Breast epithelium (tissue), 3 donors: Measurements from ENCODE around the gene ARF1.

Experiments used
- POLR2A ChIP-seq: fragments of 450-650 bp; IDR thresholded peaks from one replicate; pipeline ENCODE4 v1.6.1; 2016; ENCODE audit warnings: antibody characterized with exemption, mild to moderate bottlenecking, moderate library complexity
- TF ChIP-seq, protein P1 (sequence below), 3 donors: fragments of 450-650 bp; IDR thresholded peaks; one replicate each; pipeline ENCODE4 v1.5.1; 2016 to 2017; ENCODE audit warnings: antibody characterized with exemption in 3 of 3, mild to moderate bottlenecking in 3 of 3, moderate library complexity in 3 of 3

DNA sequence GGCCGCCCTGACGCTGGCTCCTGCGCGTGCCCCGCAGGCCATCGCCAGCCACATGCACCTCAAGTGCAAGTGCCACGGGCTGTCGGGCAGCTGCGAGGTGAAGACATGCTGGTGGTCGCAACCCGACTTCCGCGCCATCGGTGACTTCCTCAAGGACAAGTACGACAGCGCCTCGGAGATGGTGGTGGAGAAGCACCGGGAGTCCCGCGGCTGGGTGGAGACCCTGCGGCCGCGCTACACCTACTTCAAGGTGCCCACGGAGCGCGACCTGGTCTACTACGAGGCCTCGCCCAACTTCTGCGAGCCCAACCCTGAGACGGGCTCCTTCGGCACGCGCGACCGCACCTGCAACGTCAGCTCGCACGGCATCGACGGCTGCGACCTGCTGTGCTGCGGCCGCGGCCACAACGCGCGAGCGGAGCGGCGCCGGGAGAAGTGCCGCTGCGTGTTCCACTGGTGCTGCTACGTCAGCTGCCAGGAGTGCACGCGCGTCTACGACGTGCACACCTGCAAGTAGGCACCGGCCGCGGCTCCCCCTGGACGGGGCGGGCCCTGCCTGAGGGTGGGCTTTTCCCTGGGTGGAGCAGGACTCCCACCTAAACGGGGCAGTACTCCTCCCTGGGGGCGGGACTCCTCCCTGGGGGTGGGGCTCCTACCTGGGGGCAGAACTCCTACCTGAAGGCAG, 23.4 kb upstream of the ARF1 start:
- TF ChIP-seq, protein P1, sequence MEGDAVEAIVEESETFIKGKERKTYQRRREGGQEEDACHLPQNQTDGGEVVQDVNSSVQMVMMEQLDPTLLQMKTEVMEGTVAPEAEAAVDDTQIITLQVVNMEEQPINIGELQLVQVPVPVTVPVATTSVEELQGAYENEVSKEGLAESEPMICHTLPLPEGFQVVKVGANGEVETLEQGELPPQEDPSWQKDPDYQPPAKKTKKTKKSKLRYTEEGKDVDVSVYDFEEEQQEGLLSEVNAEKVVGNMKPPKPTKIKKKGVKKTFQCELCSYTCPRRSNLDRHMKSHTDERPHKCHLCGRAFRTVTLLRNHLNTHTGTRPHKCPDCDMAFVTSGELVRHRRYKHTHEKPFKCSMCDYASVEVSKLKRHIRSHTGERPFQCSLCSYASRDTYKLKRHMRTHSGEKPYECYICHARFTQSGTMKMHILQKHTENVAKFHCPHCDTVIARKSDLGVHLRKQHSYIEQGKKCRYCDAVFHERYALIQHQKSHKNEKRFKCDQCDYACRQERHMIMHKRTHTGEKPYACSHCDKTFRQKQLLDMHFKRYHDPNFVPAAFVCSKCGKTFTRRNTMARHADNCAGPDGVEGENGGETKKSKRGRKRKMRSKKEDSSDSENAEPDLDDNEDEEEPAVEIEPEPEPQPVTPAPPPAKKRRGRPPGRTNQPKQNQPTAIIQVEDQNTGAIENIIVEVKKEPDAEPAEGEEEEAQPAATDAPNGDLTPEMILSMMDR (IDR thresholded peaks at IDR 0.05) = no peak
- TF ChIP-seq POLR2A = no peak
